ENCODE results near the gene CD180. TPM values are rescaled to one million over a fixed set of nuclear protein-coding genes. Genes with fewer than 3 reads are reported as not detected.

CD180 gene
- total and polyA plus RNA-seq, 2 experiments from 2014 or later, result not detected

DNA sequence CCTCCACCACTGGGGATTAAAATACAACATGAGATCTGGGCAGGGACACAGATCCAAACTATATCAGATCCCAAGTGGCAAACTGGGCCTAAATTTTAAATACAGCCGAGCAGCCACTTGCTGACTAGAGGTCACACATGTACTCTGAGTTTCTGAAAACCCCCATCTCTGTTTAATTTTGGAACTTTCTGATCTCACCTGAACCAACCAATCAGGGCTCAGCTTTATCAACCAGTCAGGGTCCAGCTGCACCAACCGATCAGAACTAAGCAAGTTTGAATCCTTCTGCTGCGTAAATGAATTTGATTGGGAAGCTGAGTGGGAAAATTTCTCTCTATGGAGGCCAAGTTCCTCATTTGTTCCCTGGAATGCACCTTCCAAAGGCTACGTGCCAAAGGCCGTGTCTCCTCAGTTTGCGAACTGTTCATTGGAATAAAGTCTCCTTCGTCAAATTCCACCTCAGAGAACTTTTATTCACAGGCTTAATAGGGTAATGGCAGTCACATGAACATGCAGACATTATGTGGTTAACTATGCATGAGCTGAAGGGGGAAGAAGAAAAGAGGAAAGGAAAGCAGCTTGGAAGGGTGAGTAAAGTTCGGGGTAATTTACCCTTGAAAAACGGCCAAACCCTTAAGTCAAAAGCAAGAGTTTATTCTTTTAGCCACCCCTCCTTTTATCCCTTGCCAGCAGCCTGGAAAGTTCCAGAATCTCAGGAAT, 3.7 kb downstream of the CD180 start:
- no peaks in the 10 kb centered on the region for H3K27me3 ChIP-seq (replicated peaks; ENCODE audit: insufficient read depth)
- TF ChIP-seq EZH2 (IDR thresholded peaks at IDR 0.05; ENCODE audit: insufficient read depth, poor library complexity, severe bottlenecking) (no peak), EZH2phosphoT487 (IDR thresholded peaks at IDR 0.05; ENCODE audit: insufficient read depth, low read depth) (no peak)
- H3K4me3 ChIP-seq, result no peak overlapping the region
- no peaks in the 10 kb centered on the region for H3K9me3 ChIP-seq (ENCODE audit: low read depth)
- H3K4me1 ChIP-seq (ENCODE audit: insufficient read depth), result no peaks in the 10 kb centered on the region
- no peak overlapping the region for H3K4me2 ChIP-seq (ENCODE audit: unreplicated experiment)
- DNase-seq, result no peak
- 59% methylated on average over 9 of the region's 9 CpGs for WGBS, 2 experiments (ENCODE audit: low coverage in 1 of 2, low lambda C conversion rate in 2 of 2, missing lambda C conversion rate in 2 of 2)
- no peak overlapping the region for H3K27ac ChIP-seq
- in situ Hi-C loops (cut with MboI), result no loop called here
- no peaks in the 10 kb centered on the region for H3K79me2 ChIP-seq (ENCODE audit: insufficient read depth)
- no peaks in the 10 kb centered on the region for H3K36me3 ChIP-seq (ENCODE audit: low read depth)
- H3K9ac ChIP-seq, result no peak overlapping the region
- no peaks in the 10 kb centered on the region for H3F3A ChIP-seq (ENCODE audit: insufficient read depth)
- H2AFZ ChIP-seq, result no peak overlapping the region
- H4K20me1 ChIP-seq (ENCODE audit: insufficient read depth), result no peaks in the 10 kb centered on the region
- no peaks in the 10 kb centered on the region for H3K9me2 ChIP-seq (ENCODE audit: insufficient read depth)

- no peaks in the 10 kb centered on the region for H3K9me3 ChIP-seq (ENCODE audit: low read depth)
- in situ Hi-C loops (cut with MboI), result no loop called here
- no peak overlapping the region for H2AFZ ChIP-seq
- WGBS, 2 experiments (ENCODE audit: low coverage in 1 of 2, low lambda C conversion rate in 2 of 2, missing lambda C conversion rate in 2 of 2), result 67 to 75% methylated on average over 5 of the region's 5 CpGs
- no peak overlapping the region for H3K4me2 ChIP-seq (ENCODE audit: unreplicated experiment)
- H3K9me2 ChIP-seq (ENCODE audit: insufficient read depth), result no peaks in the 10 kb centered on the region
- no peak overlapping the region for H3K9ac ChIP-seq
- no peaks in the 10 kb centered on the region for H3K4me1 ChIP-seq (ENCODE audit: insufficient read depth)
- H3F3A ChIP-seq (ENCODE audit: insufficient read depth), result no peaks in the 10 kb centered on the region
- H3K27me3 ChIP-seq (replicated peaks; ENCODE audit: insufficient read depth), result no peaks in the 10 kb centered on the region
- no peak overlapping the region for H3K27ac ChIP-seq
- no peak for DNase-seq
- H3K4me3 ChIP-seq, result no peak overlapping the region
- no peaks in the 10 kb centered on the region for H3K36me3 ChIP-seq (ENCODE audit: low read depth)
- no peaks in the 10 kb centered on the region for H4K20me1 ChIP-seq (ENCODE audit: insufficient read depth)
- no peaks in the 10 kb centered on the region for H3K79me2 ChIP-seq (ENCODE audit: insufficient read depth)
- TF ChIP-seq EZH2 (IDR thresholded peaks at IDR 0.05; ENCODE audit: insufficient read depth, poor library complexity, severe bottlenecking) (no peak), EZH2phosphoT487 (IDR thresholded peaks at IDR 0.05; ENCODE audit: insufficient read depth, low read depth) (no peak)
Measured at GRCh38 chr5:67190861-67191260, 5.7 kb downstream of the CD180 start.

DNA sequence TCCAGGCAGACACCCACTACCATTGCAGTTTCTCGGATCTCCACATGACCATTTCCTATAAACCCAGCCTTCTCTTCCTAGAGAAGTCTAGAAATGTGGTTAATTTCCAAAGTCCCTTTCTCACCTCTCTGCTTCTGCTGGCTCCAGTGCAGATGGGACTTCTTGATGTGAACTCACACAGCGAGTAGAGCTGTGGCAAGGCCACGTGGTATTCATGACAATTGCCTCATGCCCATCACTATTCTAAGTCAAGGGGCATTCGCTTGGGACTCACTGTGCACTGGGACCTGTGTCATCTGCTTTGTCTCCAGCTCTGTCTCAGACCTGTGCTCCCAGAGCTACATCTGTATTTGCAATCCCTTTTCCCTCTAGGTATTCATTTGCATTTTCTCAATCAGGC, 6.2 kb downstream of the CD180 start:
- Histone ChIP-seq H3K4me1 (ENCODE audit: insufficient read depth) (no peaks in the 10 kb centered on the region), H3K27me3 (replicated peaks; ENCODE audit: insufficient read depth) (no peaks in the 10 kb centered on the region), H3K9me2 (ENCODE audit: insufficient read depth) (no peaks in the 10 kb centered on the region), H4K20me1 (ENCODE audit: insufficient read depth) (no peaks in the 10 kb centered on the region), H3K9ac (no peak overlapping the region), H3K4me3 (no peak overlapping the region), H3K9me3 (ENCODE audit: low read depth) (no peaks in the 10 kb centered on the region), H3K79me2 (ENCODE audit: insufficient read depth) (no peaks in the 10 kb centered on the region), H3F3A (ENCODE audit: insufficient read depth) (no peaks in the 10 kb centered on the region), H3K36me3 (ENCODE audit: low read depth) (no peaks in the 10 kb centered on the region), H3K27ac (no peak overlapping the region), H2AFZ (no peak overlapping the region), H3K4me2 (ENCODE audit: unreplicated experiment) (no peak overlapping the region)
- WGBS, 2 experiments (ENCODE audit: low coverage in 1 of 2, low lambda C conversion rate in 2 of 2, missing lambda C conversion rate in 2 of 2), result 80 to 86% methylated on average over 4 of the region's 4 CpGs
- TF ChIP-seq EZH2phosphoT487 (IDR thresholded peaks at IDR 0.05; ENCODE audit: insufficient read depth, low read depth) (no peak), EZH2 (IDR thresholded peaks at IDR 0.05; ENCODE audit: insufficient read depth, poor library complexity, severe bottlenecking) (no peak)
- DNase-seq, result no peak
- in situ Hi-C loops (cut with MboI), result no loop called here

- in situ Hi-C loops (cut with MboI), result no loop called here
- H3K27me3 ChIP-seq (replicated peaks; ENCODE audit: insufficient read depth), result no peaks in the 10 kb centered on the region
- H3K27ac ChIP-seq, result no peak overlapping the region
- no peak for TF ChIP-seq EZH2 (IDR thresholded peaks at IDR 0.05; ENCODE audit: insufficient read depth, poor library complexity, severe bottlenecking)
- TF ChIP-seq EZH2phosphoT487 (IDR thresholded peaks at IDR 0.05; ENCODE audit: insufficient read depth, low read depth), result no peak
- H3F3A ChIP-seq (ENCODE audit: insufficient read depth), result no peaks in the 10 kb centered on the region
- H3K4me3 ChIP-seq, result no peak overlapping the region
- no peaks in the 10 kb centered on the region for H4K20me1 ChIP-seq (ENCODE audit: insufficient read depth)
- H2AFZ ChIP-seq, result no peak overlapping the region
- WGBS, 2 experiments (ENCODE audit: low coverage in 1 of 2, low lambda C conversion rate in 2 of 2, missing lambda C conversion rate in 2 of 2), result 55 to 57% methylated on average over 1 of the region's 1 CpG
- no peaks in the 10 kb centered on the region for H3K79me2 ChIP-seq (ENCODE audit: insufficient read depth)
- H3K9me2 ChIP-seq (ENCODE audit: insufficient read depth), result no peaks in the 10 kb centered on the region
- no peak for DNase-seq
- H3K36me3 ChIP-seq (ENCODE audit: low read depth), result no peaks in the 10 kb centered on the region
- H3K9me3 ChIP-seq (ENCODE audit: low read depth), result no peaks in the 10 kb centered on the region
- no peaks in the 10 kb centered on the region for H3K4me1 ChIP-seq (ENCODE audit: insufficient read depth)
- no peak overlapping the region for H3K9ac ChIP-seq
- H3K4me2 ChIP-seq (ENCODE audit: unreplicated experiment), result no peak overlapping the region
Measured at GRCh38 chr5:67189931-67190330, 6.7 kb downstream of the CD180 start.

DNA sequence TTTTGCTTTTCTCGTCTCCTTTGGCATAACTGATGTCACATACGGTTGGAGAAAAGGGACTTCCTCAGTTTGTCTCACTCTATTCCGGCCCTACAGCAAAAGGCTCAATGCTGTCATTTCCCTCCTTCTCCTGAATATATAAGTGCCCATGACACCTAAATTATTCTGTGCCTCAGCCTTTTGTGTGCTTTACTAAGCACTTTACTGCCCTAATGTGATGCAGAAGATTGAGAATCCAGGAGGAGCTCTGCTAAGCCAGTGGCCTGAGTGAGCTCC, 7.6 kb downstream of the CD180 start:
- TF ChIP-seq EZH2 (IDR thresholded peaks at IDR 0.05; ENCODE audit: insufficient read depth, poor library complexity, severe bottlenecking) (no peak), EZH2phosphoT487 (IDR thresholded peaks at IDR 0.05; ENCODE audit: insufficient read depth, low read depth) (no peak)
- H3K9ac ChIP-seq, result no peak overlapping the region
- no peak overlapping the region for H3K4me2 ChIP-seq (ENCODE audit: unreplicated experiment)
- no peaks in the 10 kb centered on the region for H4K20me1 ChIP-seq (ENCODE audit: insufficient read depth)
- in situ Hi-C loops (cut with MboI), result no loop called here
- no peaks in the 10 kb centered on the region for H3F3A ChIP-seq (ENCODE audit: insufficient read depth)
- H3K9me2 ChIP-seq (ENCODE audit: insufficient read depth), result no peaks in the 10 kb centered on the region
- no peak overlapping the region for H2AFZ ChIP-seq
- 95 to 98% methylated on average over 3 of the region's 3 CpGs for WGBS, 2 experiments (ENCODE audit: low coverage in 1 of 2, low lambda C conversion rate in 2 of 2, missing lambda C conversion rate in 2 of 2)
- no peak overlapping the region for H3K4me3 ChIP-seq
- no peaks in the 10 kb centered on the region for H3K36me3 ChIP-seq (ENCODE audit: low read depth)
- no peaks in the 10 kb centered on the region for H3K4me1 ChIP-seq (ENCODE audit: insufficient read depth)
- no peaks in the 10 kb centered on the region for H3K9me3 ChIP-seq (ENCODE audit: low read depth)
- no peak for DNase-seq
- no peaks in the 10 kb centered on the region for H3K27me3 ChIP-seq (replicated peaks; ENCODE audit: insufficient read depth)
- H3K79me2 ChIP-seq (ENCODE audit: insufficient read depth), result no peaks in the 10 kb centered on the region
- H3K27ac ChIP-seq, result no peak overlapping the region
